ENCODE results near the gene CROCC.
"Not testable (repeated sequence)": the region's sequence is repeated elsewhere in the genome, so short reads cannot be mapped to it uniquely, and the experiment has no call there.

Gene CROCC

DNA sequence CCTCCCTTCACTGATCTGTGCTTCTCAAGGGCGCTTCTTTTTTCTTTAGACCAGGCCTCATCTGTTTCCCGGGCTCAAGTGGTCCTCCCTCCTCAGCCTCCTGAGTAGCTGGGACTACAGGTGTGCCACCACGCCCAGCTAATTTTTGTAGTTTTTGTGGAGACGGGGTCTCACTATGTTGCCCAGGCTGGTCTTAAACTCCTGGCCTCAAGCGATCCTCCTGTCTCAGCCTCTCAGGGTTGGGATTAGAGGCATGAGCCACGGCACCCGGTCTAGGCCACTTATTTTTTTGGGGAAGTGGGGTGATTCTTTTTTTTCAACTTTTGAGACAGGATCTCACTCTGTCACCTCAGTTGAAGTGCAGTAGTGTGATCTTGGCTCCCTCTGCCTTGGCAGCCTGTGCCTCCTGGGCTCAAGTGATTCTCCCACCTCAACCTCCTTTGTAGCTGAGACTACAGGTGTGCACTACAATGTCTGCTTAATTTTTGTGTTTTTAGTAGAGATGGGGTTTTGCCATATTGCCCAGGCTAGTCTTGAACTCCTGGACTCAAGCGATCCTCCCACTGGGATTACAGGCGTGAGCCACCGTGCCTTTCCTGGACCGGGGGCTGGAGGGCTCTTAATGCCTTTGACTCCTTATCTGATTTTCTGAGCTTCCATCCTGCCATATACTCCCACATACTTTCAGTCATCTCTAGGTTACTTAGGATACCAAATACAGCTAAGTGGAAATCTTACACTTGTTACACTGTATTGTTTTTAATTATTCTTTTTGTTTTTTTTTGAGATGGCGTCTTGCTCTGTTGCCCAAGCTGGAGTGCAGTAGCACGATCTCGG is 39.8 kb downstream of the CROCC start:
- H3K4me3 ChIP-seq (ENCODE audit: low read depth, low read length): peak overlapping the region; percentile 48
- ChIA-PET CTCF (interaction anchor here (0.5 to 16.8 kb wide), 24 partner anchors 9 to 340 kb away, joined by 3 to 447 read pairs (median 5); partner anchors contain the start of genes MFAP2 and SDHB), POLR2A (interaction anchor here (0.6 to 1.1 kb wide), 2 partner anchors 9 to 20 kb away, joined by 3 to 4 read pairs; no protein-coding TSS in a partner anchor)
- TF ChIP-seq, protein P1, sequence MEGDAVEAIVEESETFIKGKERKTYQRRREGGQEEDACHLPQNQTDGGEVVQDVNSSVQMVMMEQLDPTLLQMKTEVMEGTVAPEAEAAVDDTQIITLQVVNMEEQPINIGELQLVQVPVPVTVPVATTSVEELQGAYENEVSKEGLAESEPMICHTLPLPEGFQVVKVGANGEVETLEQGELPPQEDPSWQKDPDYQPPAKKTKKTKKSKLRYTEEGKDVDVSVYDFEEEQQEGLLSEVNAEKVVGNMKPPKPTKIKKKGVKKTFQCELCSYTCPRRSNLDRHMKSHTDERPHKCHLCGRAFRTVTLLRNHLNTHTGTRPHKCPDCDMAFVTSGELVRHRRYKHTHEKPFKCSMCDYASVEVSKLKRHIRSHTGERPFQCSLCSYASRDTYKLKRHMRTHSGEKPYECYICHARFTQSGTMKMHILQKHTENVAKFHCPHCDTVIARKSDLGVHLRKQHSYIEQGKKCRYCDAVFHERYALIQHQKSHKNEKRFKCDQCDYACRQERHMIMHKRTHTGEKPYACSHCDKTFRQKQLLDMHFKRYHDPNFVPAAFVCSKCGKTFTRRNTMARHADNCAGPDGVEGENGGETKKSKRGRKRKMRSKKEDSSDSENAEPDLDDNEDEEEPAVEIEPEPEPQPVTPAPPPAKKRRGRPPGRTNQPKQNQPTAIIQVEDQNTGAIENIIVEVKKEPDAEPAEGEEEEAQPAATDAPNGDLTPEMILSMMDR (IDR thresholded peaks at IDR 0.05; ENCODE audit: insufficient read depth, low read length, missing control alignments): no peak
- no peak for DNase-seq (ENCODE audit: low read depth, low spot score)

DNA sequence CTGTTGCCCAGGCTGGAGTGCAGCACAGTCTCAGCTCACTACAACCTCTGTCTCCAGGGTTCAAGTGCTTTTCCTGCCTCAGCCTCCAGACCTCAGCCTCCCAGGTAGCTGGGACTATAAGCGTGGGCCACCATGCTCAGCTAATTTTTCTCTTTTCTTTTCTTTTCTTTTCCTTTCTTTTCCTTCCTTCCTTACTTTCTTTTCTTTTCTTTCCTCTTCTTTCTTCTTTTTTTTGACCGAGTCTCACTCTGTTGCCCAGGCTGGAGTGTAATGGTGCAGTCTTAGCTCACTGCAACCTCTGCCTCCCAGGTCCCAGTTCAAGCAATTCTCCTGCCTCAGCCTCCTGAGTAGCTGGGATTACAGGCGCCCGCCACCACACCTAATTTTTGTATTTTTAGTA is 42.4 kb downstream of the CROCC start:
- CTCF ChIA-PET: interaction anchor here (0.6 to 5.6 kb wide), 7 partner anchors 8 to 1657 kb away, joined by 3 to 78 read pairs (median 15); no protein-coding TSS in a partner anchor

GRCh38 chr1:16965486-16966067 is 43.8 kb downstream of the CROCC start:
- POLR2A ChIA-PET: interaction anchor here (1.9 kb wide), 1 partner anchor 13 kb away, joined by 10 read pairs; no protein-coding TSS in a partner anchor
- no peak overlapping the region for H3K4me3 ChIP-seq (ENCODE audit: low read depth, low read length)
- TF ChIP-seq, protein P1 (IDR thresholded peaks at IDR 0.05; ENCODE audit: insufficient read depth, low read length, missing control alignments): no peak
- CTCF ChIA-PET: interaction anchor here (1.0 to 3.9 kb wide), 9 partner anchors 10 to 84 kb away, joined by 3 to 17 read pairs (median 4); no protein-coding TSS in a partner anchor
- DNase-seq (ENCODE audit: low read depth, low spot score): no peak

More for the DNA sequence above, 42.4 kb downstream of the CROCC start:
- POLR2A ChIA-PET: interaction anchor here (1.9 kb wide), 1 partner anchor 15 kb away, joined by 10 read pairs; no protein-coding TSS in a partner anchor
- not testable (repeated sequence) for DNase-seq (ENCODE audit: low read depth, low spot score); H3K4me3 ChIP-seq (ENCODE audit: low read depth, low read length)

DNA sequence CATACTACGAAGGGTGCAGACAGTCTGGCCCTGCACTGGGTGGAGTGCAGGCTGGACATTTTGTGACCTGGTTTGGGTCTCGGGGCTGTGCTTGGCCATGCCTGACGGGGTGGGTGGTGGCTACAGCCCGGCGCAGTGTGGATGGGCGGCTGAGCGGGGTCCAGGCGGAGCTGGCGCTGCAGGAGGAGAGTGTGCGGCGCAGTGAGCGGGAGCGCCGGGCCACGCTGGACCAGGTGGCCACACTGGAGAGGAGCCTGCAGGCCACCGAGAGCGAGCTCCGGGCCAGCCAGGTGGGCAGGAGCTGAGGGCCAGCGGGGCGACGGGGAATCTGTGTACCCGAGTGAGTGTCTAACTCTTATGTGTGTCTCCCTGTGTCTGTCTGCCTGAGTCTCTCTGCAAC is 44.6 kb downstream of the CROCC start:
- POLR2A ChIA-PET: interaction anchor here (1.6 kb wide), 1 partner anchor 14 kb away, joined by 4 read pairs; no protein-coding TSS in a partner anchor
- CTCF ChIA-PET: interaction anchor here (0.7 to 3.9 kb wide), 8 partner anchors 8 to 84 kb away, joined by 3 to 17 read pairs (median 7); no protein-coding TSS in a partner anchor
- TF ChIP-seq, protein P1 (IDR thresholded peaks at IDR 0.05; ENCODE audit: insufficient read depth, low read length, missing control alignments): no peak
- H3K4me3 ChIP-seq (ENCODE audit: low read depth, low read length): no peak overlapping the region
- no peak for DNase-seq (ENCODE audit: low read depth, low spot score)

GRCh38 chr1:16967095-16967575 is 45.4 kb downstream of the CROCC start:
- CTCF ChIA-PET: interaction anchor here (0.7 to 3.9 kb wide), 6 partner anchors 9 to 79 kb away, joined by 3 to 17 read pairs (median 12); partner anchors contain the start of gene MFAP2
- no peak overlapping the region for H3K4me3 ChIP-seq (ENCODE audit: low read depth, low read length)
- TF ChIP-seq, protein P1 (IDR thresholded peaks at IDR 0.05; ENCODE audit: insufficient read depth, low read length, missing control alignments): no peak
- POLR2A ChIA-PET: interaction anchor here (1.3 to 1.6 kb wide), 3 partner anchors 12 to 15 kb away, joined by 4 to 10 read pairs (median 8); no protein-coding TSS in a partner anchor
- no peak for DNase-seq (ENCODE audit: low read depth, low spot score)

- ChIA-PET CTCF (interaction anchor here (1.1 to 3.5 kb wide), 3 partner anchors 11 to 42 kb away, joined by 3 to 14 read pairs (median 4); no protein-coding TSS in a partner anchor), POLR2A (interaction anchor here (1.3 to 1.6 kb wide), 2 partner anchors 11 to 14 kb away, joined by 8 to 10 read pairs; no protein-coding TSS in a partner anchor)
- no peak overlapping the region for H3K4me3 ChIP-seq (ENCODE audit: low read depth, low read length)
- DNase-seq (ENCODE audit: low read depth, low spot score): no peak
- TF ChIP-seq, protein P1 (IDR thresholded peaks at IDR 0.05; ENCODE audit: insufficient read depth, low read length, missing control alignments): no peak
Measured at GRCh38 chr1:16967962-16968361, 46.2 kb downstream of the CROCC start.

Data from AG04449 (cell line).